Measurements from ENCODE around the gene PEX14. TPM values are rescaled to one million over a fixed set of nuclear protein-coding genes. Genes with fewer than 3 reads are reported as not detected.

PEX14 gene
- total and polyA plus RNA-seq, 10 of the 15 experiments (the other 5 are each of a cell fraction or from before 2014, with no cell fraction given), result 1.4 to 23.2 (median 12.0) TPM

DNA sequence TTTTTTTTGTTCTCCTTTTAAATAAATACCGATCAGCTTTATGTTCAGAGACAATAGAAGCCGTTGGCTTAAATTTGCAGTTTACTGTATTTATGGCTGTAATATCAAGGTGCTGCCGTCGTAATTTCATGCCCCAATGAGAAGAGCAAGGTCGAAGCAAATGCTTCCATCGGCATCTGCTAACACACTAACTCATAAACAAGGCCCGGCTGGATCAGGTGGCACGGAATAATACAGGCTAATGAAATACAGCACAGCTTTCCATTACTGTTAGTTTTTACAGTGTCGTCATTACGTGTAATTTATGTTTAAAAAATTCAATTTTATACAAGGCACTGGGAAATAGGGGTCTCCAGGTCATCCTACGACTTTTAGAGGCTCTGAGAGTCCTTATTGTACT is 119.0 kb downstream of the PEX14 start:
- no peak overlapping the region; the same call in 1 of the 2 replicates for H3K27ac ChIP-seq (ENCODE audit: control insufficient read depth, insufficient read depth)
- POLR2A ChIA-PET, result no interaction called here
- H3K27me3 ChIP-seq (replicated peaks in 1 of 2; ENCODE audit: control insufficient read depth in 2 of 2, insufficient read depth in 2 of 2, low read length in 1 of 2), result no peaks in the 10 kb centered on the region
- no peak overlapping the region for H2AFZ ChIP-seq (ENCODE audit: control insufficient read depth, low read depth, low read length)
- H3K9me3 ChIP-seq (replicated peaks; ENCODE audit: control insufficient read depth, insufficient read depth, low read length), result no peaks in the 10 kb centered on the region
- CTCF ChIA-PET, result no interaction called here
- intact Hi-C loops (cut with micrococcal nuclease; ENCODE audit: unreplicated experiment), result no loop called here
- no peak overlapping the region for H3K4me3 ChIP-seq
- BruUV-seq (replicated peaks), result no TSS peak
- SMC1A ChIA-PET (ENCODE audit: uncharacterized antibody, unreplicated experiment), result interaction anchor here (1.0 to 1.9 kb wide), 2 partner anchors 11 to 86 kb away, joined by 3 to 6 read pairs; no protein-coding TSS in a partner anchor
- ATAC-seq (no peak), FAIRE-seq (no peak), DNase-seq (ENCODE audit: low read depth, low spot score) (no peak)
- H3K36me3 ChIP-seq (ENCODE audit: control insufficient read depth in 2 of 2, insufficient read depth in 2 of 2, low read length in 1 of 2), result no peaks in the 10 kb centered on the region
- in situ Hi-C loops (cut with MboI), result no loop called here
- no peak overlapping the region for H3K9ac ChIP-seq (ENCODE audit: control insufficient read depth, insufficient read depth, low read length)
- RAD21 ChIA-PET (ENCODE audit: unreplicated experiment), result no interaction called here
- no peaks in the 10 kb centered on the region for H3K79me2 ChIP-seq (ENCODE audit: control insufficient read depth, insufficient read depth, low read length)
- no peak for TF ChIP-seq TCF3 (IDR thresholded peaks at IDR 0.05; ENCODE audit: borderline replicate concordance, insufficient read depth, low read depth, low read length)
- no peak for TF ChIP-seq CHD4 (IDR thresholded peaks at IDR 0.05)
- no peak for TF ChIP-seq CUX1 (IDR thresholded peaks at IDR 0.05; ENCODE audit: insufficient replicate concordance, low read depth, low read length)
- no peak for TF ChIP-seq EED (IDR thresholded peaks at IDR 0.05; ENCODE audit: low read depth)
- TF ChIP-seq EGR1 (IDR thresholded peaks at IDR 0.05; ENCODE audit: borderline replicate concordance in 1 of 2, low read depth in 2 of 2, low read length in 2 of 2), result no peak
- no peak for TF ChIP-seq SREBF1 (IDR thresholded peaks at IDR 0.05; ENCODE audit: low read length)
- TF ChIP-seq SIN3A (IDR thresholded peaks at IDR 0.05; ENCODE audit: low read depth, low read length), result no peak
- H3K4me1 ChIP-seq (ENCODE audit: control insufficient read depth, insufficient read depth, low read length), result peaks cover 17% of the 10 kb centered on the region
- 93% methylated on average over 11 of the region's 11 CpGs for WGBS (ENCODE audit: insufficient coverage, insufficient replicate concordance, low lambda C conversion rate, missing lambda C conversion rate)
- no peak overlapping the region; the same call in 1 of the 2 replicates for H3K4me2 ChIP-seq (ENCODE audit: control insufficient read depth, insufficient read depth)
- no peaks in the 10 kb centered on the region for H4K20me1 ChIP-seq (ENCODE audit: control insufficient read depth, insufficient read depth)
